HG02943 (cell line): Measurements from ENCODE around the gene CHST13.

Experiments used
- ATAC-seq: cut with Tn5 transposase; IDR thresholded peaks from one replicate; pipeline ENCODE4 v1.9.1; 2021; ENCODE audit warnings: mild to moderate bottlenecking, low read depth, moderate library complexity; ENCODE audit not compliant: unreplicated experiment

CHST13 gene

DNA sequence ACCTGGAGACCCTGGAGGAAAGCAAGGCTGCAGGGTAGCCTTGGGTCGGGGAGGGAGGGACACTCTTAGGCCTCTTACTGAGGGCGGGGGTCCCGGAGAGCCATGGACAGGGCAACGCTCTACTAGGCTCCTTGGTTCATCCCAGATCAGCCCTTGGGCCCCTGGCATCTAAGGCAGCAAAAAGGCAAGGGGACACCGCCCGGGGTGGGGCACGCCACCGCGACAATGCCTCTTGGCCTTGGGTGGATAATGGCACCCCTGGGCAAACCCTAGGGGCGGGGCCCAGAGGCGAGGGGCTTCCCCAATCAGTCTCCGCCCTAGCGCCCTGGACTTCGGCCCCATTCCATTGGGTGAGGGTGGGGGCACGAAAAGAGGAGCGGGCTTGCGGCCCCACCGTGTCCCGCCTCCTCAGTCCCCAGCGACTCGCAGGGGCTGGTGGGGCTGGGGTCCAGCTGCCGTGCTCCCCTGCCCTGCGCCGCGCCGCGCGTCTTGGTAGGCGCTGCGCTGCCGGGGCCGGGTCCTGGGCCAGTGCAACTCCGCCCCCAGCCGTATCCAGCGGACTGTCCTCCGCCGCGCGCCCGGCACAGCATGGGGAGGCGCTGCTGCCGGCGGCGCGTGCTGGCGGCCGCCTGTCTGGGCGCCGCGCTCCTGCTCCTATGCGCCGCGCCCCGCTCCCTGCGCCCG lies at the start of gene CHST13:
Gene CHST13 (plus strand): TSS at position 411 of the 684 bp plus-strand sequence. CDS start 178 bp downstream, at position 589.
- ATAC-seq = no peak

DNA sequence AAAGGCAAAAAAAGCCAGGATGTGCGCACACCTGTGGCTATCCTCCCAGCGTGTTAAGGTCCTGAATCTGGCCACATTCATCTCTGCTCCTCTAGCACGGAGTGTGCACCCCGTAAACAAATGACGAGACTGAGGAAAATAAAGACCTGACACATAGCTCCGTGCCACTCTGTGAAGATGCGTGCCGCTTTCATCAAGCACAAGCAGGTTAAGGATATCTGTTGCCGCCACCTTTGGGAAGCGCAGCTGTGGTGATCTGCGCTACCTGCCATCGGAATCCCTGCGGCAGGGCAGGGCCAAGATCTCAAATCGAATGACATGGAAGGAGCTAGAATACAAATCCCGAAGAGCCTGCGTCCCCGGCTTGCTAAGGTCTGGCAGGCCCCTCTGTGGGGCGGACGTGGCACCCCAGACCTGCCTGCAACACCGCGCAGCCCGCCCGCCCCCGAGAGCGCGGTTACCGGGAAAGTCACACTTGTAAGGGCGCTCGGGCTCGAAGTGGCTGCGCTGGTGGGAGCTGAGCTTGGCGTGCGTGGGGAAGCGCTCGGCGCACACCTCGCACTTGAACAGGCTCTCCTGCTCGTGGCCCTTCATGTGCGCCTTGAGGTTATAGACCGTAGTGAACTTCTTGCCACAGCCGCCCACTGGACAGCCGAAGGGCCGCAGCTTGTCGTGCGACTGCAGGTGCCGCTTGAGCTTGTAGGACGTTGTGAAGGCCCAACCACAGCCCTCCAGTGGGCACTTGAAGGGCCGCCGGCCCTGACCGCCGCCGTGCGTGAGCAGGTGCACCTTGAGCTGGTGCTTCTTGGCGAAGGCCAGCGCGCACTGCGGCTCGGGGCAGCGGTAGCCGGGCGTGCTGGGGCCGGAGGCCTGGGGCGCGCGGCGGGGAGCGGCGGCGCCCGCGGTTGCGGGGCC lies 49.2 kb upstream of the CHST13 start:
- ATAC-seq = peak; percentile 20

GRCh38 chr3:126475413-126476114 lies 48.4 kb upstream of the CHST13 start, which contains the start of gene ZXDC:
ZXDC (minus strand) TSS chr3:126475891; CDS start chr3:126475865, 26 bp downstream.
- ATAC-seq = peak; percentile 72

DNA sequence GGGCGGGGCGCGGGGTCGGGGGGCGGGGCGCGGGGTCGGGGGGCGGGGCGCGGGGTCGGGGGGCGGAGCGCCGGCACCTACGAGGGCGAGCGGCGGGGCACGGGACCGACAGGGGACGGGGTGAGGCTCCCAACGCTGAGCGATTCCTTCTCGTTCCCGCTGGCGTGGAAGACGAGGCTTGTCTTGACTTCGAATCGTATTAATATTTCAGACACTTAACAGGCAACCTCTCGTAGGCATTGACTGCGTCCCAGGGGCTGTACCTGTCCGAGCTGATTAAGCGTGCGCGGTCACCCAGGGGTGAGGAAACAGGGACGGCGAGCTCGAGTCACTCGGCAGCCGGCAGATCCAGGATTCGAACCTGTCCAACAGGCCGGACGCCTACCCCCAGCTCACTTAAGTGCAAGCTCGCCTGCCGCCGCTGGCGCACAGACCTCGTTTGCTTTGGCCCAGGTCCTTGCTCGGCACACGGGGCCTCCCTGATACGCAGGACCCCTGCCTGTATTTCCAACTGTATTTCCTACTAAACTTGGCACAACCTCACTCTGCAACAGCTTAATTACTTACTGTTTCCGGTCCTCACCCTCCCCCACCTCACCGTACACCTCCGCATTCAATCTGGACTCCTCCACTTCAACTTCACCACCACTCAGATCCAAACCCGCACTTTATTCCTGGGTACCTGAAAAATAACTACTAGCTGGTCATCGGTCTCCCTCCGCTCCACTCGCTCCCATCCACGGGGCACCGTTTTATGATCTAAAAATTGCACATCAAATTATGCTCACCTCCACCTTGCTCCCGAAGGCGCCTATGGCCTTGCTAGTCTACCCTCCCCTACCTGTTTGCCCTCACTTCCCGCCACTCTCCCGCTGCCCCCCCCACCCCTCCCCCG lies 47.5 kb upstream of the CHST13 start:
- peak; percentile 27 for ATAC-seq

DNA sequence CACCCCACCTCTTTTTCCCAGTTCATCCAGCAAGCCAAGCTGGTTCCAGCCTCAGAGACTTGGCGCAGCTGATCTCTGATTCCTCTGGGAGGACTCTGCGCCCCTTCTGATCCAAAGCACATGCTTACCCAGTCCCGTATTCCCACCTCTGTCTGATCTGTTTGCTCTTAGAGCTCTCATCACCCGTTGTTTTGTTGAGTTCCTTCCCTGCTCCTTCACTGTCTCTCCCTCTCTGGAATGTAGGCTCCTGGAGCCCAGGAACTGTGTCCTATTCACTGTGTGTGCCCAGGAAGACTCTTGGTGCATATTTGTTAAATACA lies 46.9 kb upstream of the CHST13 start:
- ATAC-seq = no peak

DNA sequence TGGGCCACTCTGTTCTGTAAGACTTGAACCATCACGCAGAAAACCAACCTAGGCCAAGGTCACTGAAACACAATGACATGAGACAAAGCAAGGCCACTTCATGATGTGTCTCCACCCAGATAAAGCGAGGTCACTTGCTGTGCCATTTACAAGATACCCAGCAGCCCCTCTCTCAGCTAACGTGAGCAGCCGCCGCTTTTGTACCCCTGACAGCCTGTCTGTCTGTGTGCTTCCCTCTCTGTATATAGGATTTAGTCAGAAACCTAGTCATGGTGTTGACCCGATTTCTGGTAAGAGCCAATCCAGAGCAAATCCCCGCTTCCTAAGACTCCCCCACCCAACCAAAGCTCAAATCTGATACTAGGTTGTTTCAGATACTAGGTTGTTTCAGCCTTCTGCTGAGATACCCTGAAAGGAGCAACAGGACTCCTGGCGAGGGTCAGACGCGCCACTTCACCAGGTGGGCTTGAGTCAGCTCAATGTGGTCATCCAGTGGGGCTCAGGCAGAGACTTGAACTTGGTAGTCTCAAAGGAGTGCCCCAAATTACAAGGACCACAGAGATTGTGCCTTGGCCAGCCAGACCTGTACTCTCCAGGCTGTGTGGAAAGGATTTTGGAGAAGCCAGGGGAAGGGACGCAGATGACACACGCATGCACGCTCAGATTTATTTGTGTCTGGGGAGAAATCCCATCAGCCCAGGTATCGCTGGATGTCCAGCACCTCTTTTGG lies 45.2 kb upstream of the CHST13 start:
- no peak for ATAC-seq

GRCh38 chr3:126479642-126480041 lies 44.3 kb upstream of the CHST13 start:
- ATAC-seq = no peak

- no peak for ATAC-seq
These were observed 43.7 kb upstream of the CHST13 start for GRCh38 chr3:126480206-126480605.

GRCh38 chr3:126480861-126481260 lies 43.1 kb upstream of the CHST13 start:
- no peak for ATAC-seq

- no peak for ATAC-seq
These were observed 42.0 kb upstream of the CHST13 start for GRCh38 chr3:126481808-126482502.

DNA sequence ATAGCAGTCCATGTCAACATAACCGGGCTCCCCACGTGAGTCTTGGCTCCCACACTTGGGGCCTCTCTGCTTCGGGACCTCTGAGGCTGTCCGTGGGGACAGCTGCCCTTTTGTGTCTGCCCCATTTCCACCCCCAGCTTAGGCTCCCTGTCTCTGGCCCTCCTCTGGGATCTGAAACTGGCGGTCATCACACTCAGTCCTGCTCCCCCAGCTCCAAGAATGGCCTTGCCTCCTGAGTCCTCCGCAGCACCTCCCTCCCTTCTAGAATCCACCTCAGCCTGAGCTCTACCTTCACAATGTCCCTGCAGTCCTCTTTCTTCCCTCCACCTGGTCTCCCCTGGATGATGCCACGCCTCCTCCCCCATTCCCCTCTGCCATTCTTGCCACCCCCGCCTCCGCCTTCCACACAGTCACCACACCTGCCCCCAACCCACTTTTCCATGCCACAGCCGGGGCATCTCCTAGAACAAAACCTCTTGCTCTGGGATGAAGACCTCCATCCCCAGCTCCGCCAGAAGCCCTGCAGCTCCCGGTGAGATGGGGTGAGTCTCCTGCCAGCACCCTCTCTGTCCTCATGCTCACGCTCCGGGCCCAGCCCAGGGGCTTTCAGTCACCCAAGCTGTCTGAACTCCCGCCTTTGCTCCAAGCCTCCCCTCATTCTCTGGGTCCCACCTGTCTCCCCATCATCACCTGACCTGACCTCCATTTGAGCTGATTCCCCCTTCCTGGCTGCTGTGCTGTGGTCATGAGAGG lies 41.3 kb upstream of the CHST13 start:
- no peak for ATAC-seq

GRCh38 chr3:126483321-126483761 lies 40.6 kb upstream of the CHST13 start:
- ATAC-seq = no peak

DNA sequence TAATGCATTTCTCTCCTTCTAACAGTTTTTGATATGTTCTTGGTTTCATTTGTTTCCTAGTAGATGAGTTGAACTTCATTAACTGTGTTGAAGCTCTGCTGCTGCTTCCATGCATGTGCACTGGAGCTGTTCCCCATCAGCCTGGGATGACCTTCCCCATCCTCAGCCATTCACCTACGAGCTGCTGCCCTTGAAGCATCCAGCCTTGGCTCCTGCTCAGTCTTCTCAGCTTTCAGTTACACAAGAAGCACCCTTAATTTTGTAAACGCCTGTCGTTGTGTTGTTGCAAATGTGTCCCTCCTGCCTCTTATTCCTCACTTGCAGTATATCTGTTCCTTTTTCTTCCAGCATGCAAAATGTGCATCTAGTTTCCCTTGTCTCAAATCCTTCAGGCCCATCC lies 39.8 kb upstream of the CHST13 start:
- no peak for ATAC-seq

- ATAC-seq = no peak
These were observed 39.3 kb upstream of the CHST13 start for GRCh38 chr3:126484662-126485061.

- ATAC-seq = no peak
These were observed 38.6 kb upstream of the CHST13 start for GRCh38 chr3:126485176-126485897.

- ATAC-seq = no peak
These were observed 38.0 kb upstream of the CHST13 start for GRCh38 chr3:126485956-126486355.

- ATAC-seq = no peak
These were observed 37.6 kb upstream of the CHST13 start for GRCh38 chr3:126486360-126486847.
